ENCODE measurements around the gene TCEAL3. TPM values are rescaled to one million over a fixed set of nuclear protein-coding genes. Genes with fewer than 3 reads are reported as not detected.
"Not testable (repeated sequence)": the region's sequence is repeated elsewhere in the genome, so short reads cannot be mapped to it uniquely, and the experiment has no call there.

TCEAL3 gene
- total RNA-seq, 4 donors from 2014 or later, result 108 to 218 (median 150) TPM

DNA sequence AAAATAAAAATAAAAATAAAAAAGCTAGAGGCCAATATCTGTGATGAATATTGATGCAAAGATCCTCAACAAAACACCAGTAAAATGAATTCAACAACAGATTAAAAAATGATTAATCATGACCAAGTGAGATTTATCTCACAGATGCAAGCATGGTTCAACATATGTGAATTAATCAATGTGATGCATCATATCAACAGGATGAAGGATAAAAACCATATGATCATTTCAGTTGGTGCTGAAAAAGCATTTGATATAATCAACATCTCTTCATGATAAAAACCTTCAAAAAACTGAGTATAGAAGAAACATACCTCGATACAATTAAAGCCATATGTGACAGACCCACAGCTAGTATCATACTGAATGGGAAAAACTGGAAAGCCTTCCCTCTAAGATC is 39.9 kb downstream of the TCEAL3 start:
- no peak for DNase-seq (ENCODE audit: extremely low spot score)
- Histone ChIP-seq H3K4me3 (no peak overlapping the region), H3K36me3 (no peaks in the 10 kb centered on the region), H3K4me1 (no peaks in the 10 kb centered on the region), H3K27me3 (no peaks in the 10 kb centered on the region), H3K27ac (replicated peaks in 1 of 4) (no peak overlapping the region), H3K9me3 (peaks cover 0 to 12% (median 0%) of the 10 kb centered on the region in 4 donors)
- TF ChIP-seq EP300 (IDR thresholded peaks at IDR 0.05) (no peak), POLR2AphosphoS5 (IDR thresholded peaks at IDR 0.05) (no peak), CTCF (IDR thresholded peaks at IDR 0.05) (no peak), POLR2A (IDR thresholded peaks at IDR 0.05; ENCODE audit: low read depth) (no peak)
- intact Hi-C loops (cut with DNase I), result no loop called here
- WGBS, result 39% methylated on average over 1 of the region's 1 CpG

DNA sequence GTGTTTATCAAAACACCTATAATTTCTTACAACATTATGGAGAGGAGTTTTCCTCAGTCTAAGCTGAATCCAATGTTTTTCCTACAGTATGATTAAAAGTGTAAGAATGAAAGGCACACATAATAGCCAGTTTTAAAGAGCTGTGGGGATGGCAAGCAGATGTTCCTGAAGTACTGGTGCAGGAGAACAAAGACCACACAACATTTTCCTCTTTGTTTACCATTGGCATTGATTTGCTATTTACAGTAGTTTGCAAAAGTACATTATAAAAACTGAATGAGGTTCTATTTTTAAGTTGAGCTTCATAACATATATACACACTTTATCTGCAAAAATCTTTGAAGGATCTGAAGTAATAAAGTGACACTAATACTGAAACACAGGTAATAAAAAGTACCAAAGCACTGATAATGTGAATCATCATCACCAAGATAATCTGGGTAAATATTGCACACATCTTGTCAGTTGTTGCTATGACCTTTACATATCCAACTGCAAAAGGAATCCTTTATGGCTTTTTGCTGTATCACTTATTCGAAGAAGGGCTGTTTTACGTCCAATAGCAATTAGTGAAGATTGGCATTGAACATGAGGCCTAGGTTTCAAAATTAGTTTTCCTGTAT is 43.5 kb downstream of the TCEAL3 start:
- WGBS, result 81% methylated on average over 2 of the region's 2 CpGs
- intact Hi-C loops (cut with DNase I), result no loop called here
- no peak for TF ChIP-seq CTCF (IDR thresholded peaks at IDR 0.05)
- TF ChIP-seq POLR2AphosphoS5 (IDR thresholded peaks at IDR 0.05), result no peak
- no peak for TF ChIP-seq EP300 (IDR thresholded peaks at IDR 0.05)
- no peak for TF ChIP-seq POLR2A (IDR thresholded peaks at IDR 0.05; ENCODE audit: low read depth)

GRCh38 chrX:103655230-103656000 is 47.7 kb downstream of the TCEAL3 start:
- DNase-seq (ENCODE audit: extremely low spot score); H3K27ac ChIP-seq (replicated peaks in 1 of 4); intact Hi-C loops (cut with DNase I); H3K4me1 ChIP-seq; H3K36me3 ChIP-seq; H3K27me3 ChIP-seq; H3K9me3 ChIP-seq; H3K4me3 ChIP-seq: not testable (repeated sequence)
- WGBS, result 82% methylated on average over 7 of the region's 7 CpGs

More for the DNA sequence above, 43.5 kb downstream of the TCEAL3 start:
- no peaks in the 10 kb centered on the region for H3K4me1 ChIP-seq
- H3K36me3 ChIP-seq, result no peaks in the 10 kb centered on the region
- no peak overlapping the region for H3K4me3 ChIP-seq
- DNase-seq (ENCODE audit: extremely low spot score), result no peak
- H3K27me3 ChIP-seq, result no peaks in the 10 kb centered on the region
- H3K9me3 ChIP-seq, result peaks cover 0 to 6% (median 0%) of the 10 kb centered on the region in 4 donors
- H3K27ac ChIP-seq (replicated peaks in 1 of 4), result no peak overlapping the region

GRCh38 chrX:103656617-103657016 is 48.9 kb downstream of the TCEAL3 start:
- H3K9me3 ChIP-seq, result no peaks in the 10 kb centered on the region
- H3K27me3 ChIP-seq, result peaks cover 0 to 5% (median 0%) of the 10 kb centered on the region in 4 donors
- H3K4me3 ChIP-seq, result no peak overlapping the region
- H3K4me1 ChIP-seq, result no peaks in the 10 kb centered on the region
- H3K36me3 ChIP-seq, result no peaks in the 10 kb centered on the region
- no peak for DNase-seq (ENCODE audit: extremely low spot score)
- H3K27ac ChIP-seq (replicated peaks in 1 of 4), result no peak overlapping the region
- TF ChIP-seq CTCF (IDR thresholded peaks at IDR 0.05) (no peak), EP300 (IDR thresholded peaks at IDR 0.05) (no peak), POLR2A (IDR thresholded peaks at IDR 0.05; ENCODE audit: low read depth) (no peak), POLR2AphosphoS5 (IDR thresholded peaks at IDR 0.05) (no peak)
- intact Hi-C loops (cut with DNase I), result no loop called here
- WGBS, result 30% methylated on average over 3 of the region's 3 CpGs

- WGBS, result 86% methylated on average over 2 of the region's 2 CpGs
Observed at GRCh38 chrX:103657066-103657465, 49.3 kb downstream of the TCEAL3 start.

More at GRCh38 chrX:103657066-103657465, 49.3 kb downstream of the TCEAL3 start:
- intact Hi-C loops (cut with DNase I); DNase-seq (ENCODE audit: extremely low spot score); H3K36me3 ChIP-seq; H3K4me3 ChIP-seq; H3K27ac ChIP-seq (replicated peaks in 1 of 4); H3K9me3 ChIP-seq; H3K27me3 ChIP-seq; H3K4me1 ChIP-seq: not testable (repeated sequence)
